Duodenal mucosa (tissue), 2 donors: ENCODE data around the gene PDE2A.

Experiments used
- H3K27ac ChIP-seq: one replicate; pipeline ENCODE4 v1.7.0; 2013; ENCODE audit warnings: low read depth, low read length
- H3K27me3 ChIP-seq, 2 donors: one replicate each; pipeline ENCODE4 v1.7.0; 2013; ENCODE audit warnings: low read length in 2 of 2, control low read depth in 1 of 2; ENCODE audit not compliant: insufficient read depth in 2 of 2, control insufficient read depth in 1 of 2
- H3K36me3 ChIP-seq, 2 donors: one replicate each; pipeline ENCODE4 v1.7.0; 2013; ENCODE audit warnings: low read length in 2 of 2, control low read depth in 1 of 2; ENCODE audit not compliant: insufficient read depth in 2 of 2, control insufficient read depth in 1 of 2
- H3K4me1 ChIP-seq, 2 donors: one replicate each; pipeline ENCODE4 v1.7.0; 2013; ENCODE audit warnings: low read length in 2 of 2, control low read depth in 1 of 2; ENCODE audit not compliant: insufficient read depth in 2 of 2, control insufficient read depth in 1 of 2
- H3K4me3 ChIP-seq, 2 donors: one replicate each; pipeline ENCODE4 v1.7.0; 2013; ENCODE audit warnings: low read length in 2 of 2, low read depth in 1 of 2
- H3K9ac ChIP-seq, 2 donors: one replicate each; pipeline ENCODE4 v1.7.0; 2013; ENCODE audit warnings: low read length in 2 of 2, low read depth in 1 of 2
- H3K9me3 ChIP-seq, 2 donors: one replicate each; pipeline ENCODE4 v1.7.0; 2013; ENCODE audit warnings: low read length in 2 of 2, control low read depth in 1 of 2; ENCODE audit not compliant: control insufficient read depth in 1 of 2

Gene PDE2A

DNA sequence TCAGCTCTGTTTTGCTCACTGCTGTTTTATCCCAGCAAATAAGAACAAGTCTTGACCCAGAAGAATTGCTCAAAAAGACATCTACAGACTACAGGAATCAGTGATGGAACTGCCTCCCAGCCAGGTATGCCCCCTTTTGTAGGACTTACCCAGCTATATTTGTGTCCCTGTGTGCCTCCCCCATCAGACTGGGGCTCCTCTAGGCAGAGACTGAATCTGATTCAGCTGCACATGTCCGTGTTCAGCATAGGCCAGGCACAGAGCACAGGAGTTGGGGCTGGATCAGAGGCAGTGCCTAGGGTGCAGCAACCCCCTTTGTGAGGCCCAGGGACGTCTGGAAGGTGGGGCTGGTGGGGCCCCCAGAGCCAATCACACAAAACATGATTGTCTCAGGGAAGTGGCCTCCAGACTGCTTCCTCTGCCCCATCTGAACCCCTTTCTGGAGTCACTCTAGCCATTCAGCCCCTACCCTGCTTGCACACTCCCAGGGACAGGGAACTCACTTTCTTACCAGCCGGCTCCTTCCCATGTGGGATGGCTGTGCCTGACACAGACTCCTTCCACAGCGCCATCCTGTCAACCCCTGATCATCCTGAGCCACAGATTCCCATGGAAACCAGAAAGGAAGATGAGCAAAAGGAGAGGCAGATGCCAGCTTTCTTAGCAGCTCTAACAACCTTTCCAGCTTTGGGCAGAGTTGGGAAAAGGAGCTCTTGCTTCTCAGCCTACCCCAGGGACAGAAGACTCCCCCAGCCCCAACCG, 24.8 kb downstream of the PDE2A start:
- no peaks in the 10 kb centered on the region for H3K9me3 ChIP-seq
- H3K36me3 ChIP-seq, result no peaks in the 10 kb centered on the region
- no peak overlapping the region for H3K27ac ChIP-seq
- no peak overlapping the region for H3K9ac ChIP-seq
- no peaks in the 10 kb centered on the region for H3K4me1 ChIP-seq
- no peak overlapping the region for H3K4me3 ChIP-seq
- no peaks in the 10 kb centered on the region for H3K27me3 ChIP-seq

DNA sequence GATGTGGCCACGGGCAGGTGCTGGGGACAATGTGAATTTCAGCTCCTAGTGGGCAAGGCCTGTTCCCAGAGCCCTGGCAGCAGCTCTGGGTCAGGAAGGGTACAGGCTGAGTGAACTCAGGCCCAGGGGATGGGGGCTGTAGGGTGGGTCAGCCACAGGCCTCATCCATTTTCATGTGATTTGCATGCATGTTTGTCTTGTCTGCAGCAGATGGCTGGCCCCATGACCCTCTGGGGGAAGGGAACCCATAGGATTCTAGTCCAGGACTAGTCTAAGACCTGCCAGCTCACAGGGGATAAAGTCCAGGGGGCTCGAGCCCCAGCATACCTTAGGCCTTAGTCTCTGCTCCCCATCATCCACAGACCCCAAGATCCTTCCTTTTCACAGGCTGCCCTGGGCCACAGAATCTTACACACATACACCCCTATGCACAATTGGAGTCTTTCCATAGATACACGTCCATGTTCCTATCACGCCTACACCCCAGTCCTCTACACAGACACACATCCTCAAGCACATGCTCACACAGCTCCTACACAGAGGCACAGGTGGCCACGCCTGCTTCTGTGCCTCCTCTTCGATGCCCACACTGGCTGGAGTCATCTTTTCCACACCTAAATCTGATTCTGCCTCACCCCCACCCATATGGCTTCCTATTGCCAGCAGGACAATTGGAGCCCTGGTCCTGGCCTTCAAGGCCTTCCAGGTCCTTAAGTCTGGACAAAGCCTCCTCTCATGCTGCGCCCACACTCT, 25.7 kb downstream of the PDE2A start:
- Histone ChIP-seq H3K36me3 (no peaks in the 10 kb centered on the region), H3K4me1 (no peaks in the 10 kb centered on the region), H3K27me3 (no peaks in the 10 kb centered on the region), H3K9ac (no peak overlapping the region), H3K27ac (no peak overlapping the region), H3K9me3 (no peaks in the 10 kb centered on the region), H3K4me3 (no peak overlapping the region)

DNA sequence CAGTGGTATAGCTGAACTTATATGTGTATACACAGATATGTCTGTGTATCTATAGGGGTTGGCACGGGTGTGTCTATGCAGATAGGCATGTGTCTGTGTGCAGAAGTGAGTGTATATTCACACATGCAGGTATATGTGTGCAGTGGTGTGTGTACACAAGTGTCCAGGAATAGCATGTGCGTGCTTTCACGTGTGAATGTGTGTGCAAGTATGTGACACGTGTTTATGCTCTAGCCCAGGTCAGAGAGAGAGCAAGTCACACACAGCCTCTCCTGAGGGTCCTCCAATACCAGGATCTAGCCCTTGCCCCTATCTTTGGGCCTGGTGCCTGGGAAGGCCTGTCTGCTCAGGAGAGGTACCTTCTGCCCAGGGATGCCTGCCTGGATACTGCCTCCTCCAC, 26.3 kb downstream of the PDE2A start:
- H3K9ac ChIP-seq, result no peak overlapping the region
- no peak overlapping the region for H3K27ac ChIP-seq
- H3K27me3 ChIP-seq, result no peaks in the 10 kb centered on the region
- peaks cover under 1 to 5% of the 10 kb centered on the region in 2 donors for H3K4me1 ChIP-seq
- H3K4me3 ChIP-seq, result no peak overlapping the region
- no peaks in the 10 kb centered on the region for H3K9me3 ChIP-seq
- H3K36me3 ChIP-seq, result no peaks in the 10 kb centered on the region

DNA sequence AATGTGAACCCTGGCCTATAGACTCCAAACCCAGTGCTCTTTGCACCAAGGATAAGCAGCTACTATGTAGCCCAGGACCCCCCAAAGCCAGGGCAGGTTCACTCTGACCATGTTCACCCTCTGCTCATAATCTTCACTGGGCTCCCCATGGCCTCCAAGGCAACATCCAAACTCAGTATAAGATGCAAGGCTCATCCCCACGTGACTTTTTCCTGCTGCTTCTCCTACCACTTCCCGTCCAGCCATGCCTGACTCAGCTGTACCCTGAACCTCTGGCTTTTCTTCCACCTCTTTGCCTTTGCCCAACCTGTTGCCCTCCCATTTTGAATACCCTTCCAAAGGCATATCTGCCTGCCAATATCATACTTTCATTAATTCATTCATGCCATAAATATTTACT, 27.8 kb downstream of the PDE2A start:
- Histone ChIP-seq H3K27me3 (peaks cover 6% of the 10 kb centered on the region in 2 donors), H3K4me3 (no peak overlapping the region), H3K9me3 (no peaks in the 10 kb centered on the region), H3K36me3 (no peaks in the 10 kb centered on the region), H3K9ac (no peak overlapping the region), H3K4me1 (peaks cover 9 to 12% of the 10 kb centered on the region in 2 donors), H3K27ac (no peak overlapping the region)

DNA sequence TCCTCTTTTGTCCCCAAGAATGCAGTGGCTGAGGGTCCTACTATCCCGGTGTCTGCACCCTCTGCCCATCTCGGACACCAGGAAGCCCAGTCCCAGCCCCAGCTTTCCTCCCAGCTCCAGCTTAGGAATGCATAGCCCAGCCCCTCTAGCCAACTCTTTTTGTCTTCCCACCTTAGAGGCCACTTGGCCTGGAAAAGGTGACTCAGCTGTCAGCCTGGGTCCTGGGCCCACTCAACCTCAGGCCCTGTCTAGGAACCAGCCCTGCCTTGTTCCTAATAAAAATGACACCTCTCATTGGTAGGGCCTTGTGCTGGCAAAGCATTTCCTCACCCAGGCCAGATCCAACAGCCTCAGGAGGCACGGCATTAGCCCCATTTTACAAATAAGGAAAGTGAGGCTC, 28.2 kb downstream of the PDE2A start:
- peaks cover 10% of the 10 kb centered on the region in 2 donors for H3K27me3 ChIP-seq
- no peak overlapping the region for H3K4me3 ChIP-seq
- no peaks in the 10 kb centered on the region for H3K9me3 ChIP-seq
- H3K27ac ChIP-seq, result no peak overlapping the region
- H3K4me1 ChIP-seq, result peaks cover 9 to 14% of the 10 kb centered on the region in 2 donors
- no peaks in the 10 kb centered on the region for H3K36me3 ChIP-seq
- H3K9ac ChIP-seq, result no peak overlapping the region

DNA sequence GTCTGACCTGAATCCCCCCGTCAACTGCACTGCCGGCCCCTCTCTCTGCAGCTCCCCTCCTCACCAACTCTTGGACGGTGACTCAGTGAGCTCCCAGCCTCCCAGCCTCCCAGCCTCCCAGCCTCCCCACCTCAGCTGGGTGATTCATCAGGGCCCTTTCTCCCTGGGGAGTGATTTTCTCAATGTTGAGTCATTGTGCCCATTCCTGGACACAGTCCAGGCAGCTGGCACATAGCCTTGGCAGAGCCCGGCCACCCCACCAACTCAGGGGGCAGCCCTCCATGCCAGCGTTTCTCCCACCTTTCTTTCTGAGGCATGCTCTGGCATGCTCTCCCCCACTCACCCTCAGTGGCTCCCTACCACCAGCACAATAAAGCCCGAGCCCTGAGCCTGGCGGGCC, 30.7 kb downstream of the PDE2A start:
- H3K4me1 ChIP-seq, result peaks cover 9 to 14% of the 10 kb centered on the region in 2 donors
- H3K27me3 ChIP-seq, result peaks cover 29 to 32% of the 10 kb centered on the region in 2 donors
- H3K36me3 ChIP-seq, result no peaks in the 10 kb centered on the region
- H3K9me3 ChIP-seq, result no peaks in the 10 kb centered on the region
- H3K4me3 ChIP-seq, result peak overlapping the region in 1 of 2 donors; percentile 35
- no peak overlapping the region for H3K27ac ChIP-seq
- no peak overlapping the region for H3K9ac ChIP-seq

DNA sequence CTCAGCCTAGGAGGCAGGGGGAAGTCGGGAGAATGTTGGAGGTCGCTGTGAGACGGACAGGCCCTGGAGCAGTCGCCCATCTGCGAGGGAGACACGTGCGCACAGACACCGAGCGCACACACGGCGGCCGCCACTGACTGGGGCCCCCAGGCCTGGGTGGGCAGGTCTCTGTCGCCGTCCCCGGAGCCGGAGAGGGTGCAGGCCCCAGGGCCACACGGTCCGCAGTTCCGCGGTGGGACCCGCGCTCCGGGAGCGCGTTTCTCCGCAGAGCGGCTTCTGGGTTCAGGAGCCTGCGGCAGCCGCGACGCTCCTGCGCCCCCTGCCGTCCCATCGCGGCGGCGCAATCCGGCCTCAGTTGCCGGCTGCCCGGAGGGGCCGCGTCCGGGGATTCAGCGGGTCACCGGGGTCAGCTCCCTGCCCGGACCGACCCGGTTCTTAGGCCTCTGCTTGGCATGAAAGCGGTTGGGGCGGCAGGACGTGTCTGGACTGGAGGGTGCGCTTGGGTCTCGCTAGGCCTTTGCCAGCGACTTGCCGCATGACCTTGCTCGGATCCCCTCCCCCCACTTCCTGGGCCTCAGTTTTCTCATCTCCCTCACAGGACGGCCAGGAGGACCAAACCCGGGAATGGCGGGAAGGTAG, 31.2 kb downstream of the PDE2A start:
- peaks cover 30 to 34% of the 10 kb centered on the region in 2 donors for H3K27me3 ChIP-seq
- peak overlapping the region; percentile 35 to 65 for H3K4me3 ChIP-seq
- H3K9ac ChIP-seq, result peak overlapping the region in 1 of 2 donors; percentile 32
- H3K9me3 ChIP-seq, result no peaks in the 10 kb centered on the region
- H3K27ac ChIP-seq, result no peak overlapping the region
- peaks cover 9 to 14% of the 10 kb centered on the region in 2 donors for H3K4me1 ChIP-seq
- no peaks in the 10 kb centered on the region for H3K36me3 ChIP-seq

DNA sequence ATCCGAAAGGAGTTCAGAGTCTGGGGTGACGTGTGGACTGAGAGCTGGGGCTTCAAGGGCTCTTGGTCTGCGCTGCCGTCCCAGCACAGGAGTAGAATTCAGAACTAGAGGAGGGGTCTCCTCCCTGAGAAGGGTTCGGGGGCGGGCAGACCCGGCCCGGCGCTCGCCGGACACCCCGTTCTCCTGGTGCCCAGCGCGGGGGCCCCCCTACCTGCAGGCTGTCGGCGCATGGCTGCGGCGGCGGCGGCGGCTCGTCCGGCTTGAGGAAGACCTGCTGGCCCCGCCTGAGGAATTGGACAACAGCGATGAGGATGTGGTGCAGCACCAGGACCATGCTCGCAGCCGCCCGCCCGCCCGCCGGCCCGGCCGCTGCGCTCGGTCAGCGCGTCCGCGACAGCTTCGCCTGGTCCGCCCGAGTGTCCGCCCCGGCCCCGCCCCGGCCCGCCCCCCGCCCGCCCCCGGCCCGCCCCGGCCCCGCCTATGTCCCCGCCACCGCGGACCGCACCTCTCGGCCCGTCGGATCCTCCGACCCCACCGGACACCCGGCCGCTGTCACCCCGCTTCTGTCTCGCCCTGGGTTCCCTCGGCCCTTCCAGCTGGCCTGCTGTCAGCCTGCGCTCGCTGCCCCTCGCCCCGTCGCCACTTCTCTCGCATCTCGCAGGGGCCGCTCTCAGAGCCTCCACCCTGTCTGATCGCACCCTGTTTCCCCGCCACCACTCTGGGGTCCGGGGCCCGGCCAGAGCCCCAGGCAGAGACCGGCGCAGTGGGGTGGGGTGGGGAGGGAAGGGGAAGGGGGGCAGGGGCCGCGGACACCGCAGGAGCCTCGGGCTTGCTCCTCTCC, 32.0 kb downstream of the PDE2A start:
- H3K4me3 ChIP-seq, result peak overlapping the region; percentile 63 to 65
- peaks cover 9 to 14% of the 10 kb centered on the region in 2 donors for H3K4me1 ChIP-seq
- H3K36me3 ChIP-seq, result no peaks in the 10 kb centered on the region
- H3K9me3 ChIP-seq, result no peaks in the 10 kb centered on the region
- peaks cover 32 to 37% of the 10 kb centered on the region in 2 donors for H3K27me3 ChIP-seq
- no peak overlapping the region for H3K9ac ChIP-seq
- no peak overlapping the region for H3K27ac ChIP-seq

DNA sequence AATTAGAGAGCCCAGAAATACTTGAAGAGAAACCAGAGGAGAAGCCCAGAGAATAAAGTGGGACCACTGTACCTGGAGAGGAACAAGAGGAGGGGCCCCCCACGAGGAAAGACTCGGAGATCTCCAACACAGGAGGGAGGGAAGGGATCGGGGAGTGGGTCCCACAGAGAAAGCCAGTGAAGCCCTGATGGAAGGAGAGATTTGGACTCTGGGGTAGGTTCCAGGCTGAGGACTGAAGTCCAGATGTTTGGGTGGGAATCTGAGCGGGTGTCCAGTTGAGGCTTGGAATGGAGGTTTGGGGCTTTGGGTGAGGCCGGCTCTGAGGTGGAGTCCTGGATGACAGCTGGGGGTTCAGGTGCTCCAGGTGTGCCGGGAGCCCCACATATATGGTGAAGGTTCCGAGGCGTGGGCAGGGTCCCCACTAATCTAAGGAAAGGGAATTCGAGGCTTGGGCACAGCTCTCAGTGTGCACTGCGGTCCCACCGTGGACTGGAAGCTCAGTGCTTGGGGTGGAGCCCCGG, 32.6 kb downstream of the PDE2A start:
- H3K9ac ChIP-seq, result no peak overlapping the region
- H3K9me3 ChIP-seq, result no peaks in the 10 kb centered on the region
- peaks cover 9 to 14% of the 10 kb centered on the region in 2 donors for H3K4me1 ChIP-seq
- no peak overlapping the region for H3K27ac ChIP-seq
- H3K4me3 ChIP-seq, result peak overlapping the region; percentile 61 to 63
- peaks cover 32 to 38% of the 10 kb centered on the region in 2 donors for H3K27me3 ChIP-seq
- no peaks in the 10 kb centered on the region for H3K36me3 ChIP-seq
